ENCODE results near the gene CLDN20. TPM values are rescaled to one million over a fixed set of nuclear protein-coding genes. Genes with fewer than 3 reads are reported as not detected.

Gene CLDN20
- total RNA-seq, 1 donor from 2014 or later: not detected

GRCh38 chr6:155257796-155258195, 6.0 kb upstream of the CLDN20 start:
- Mint-ChIP-seq H3K36me3 (ENCODE audit: insufficient read depth) (peaks cover 23% of the 10 kb centered on the region), H3K9me3 (ENCODE audit: low read depth) (no peaks in the 10 kb centered on the region), H3K4me1 (ENCODE audit: low read depth) (peaks cover 3% of the 10 kb centered on the region), H3K27me3 (no peaks in the 10 kb centered on the region), H3K27ac (no peak overlapping the region), H3K4me3 (ENCODE audit: low read depth) (no peak overlapping the region)
- TF ChIP-seq CTCF (IDR thresholded peaks at IDR 0.05; ENCODE audit: unreplicated experiment): no peak
- no peak for DNase-seq (ENCODE audit: low spot score, unreplicated experiment)

DNA sequence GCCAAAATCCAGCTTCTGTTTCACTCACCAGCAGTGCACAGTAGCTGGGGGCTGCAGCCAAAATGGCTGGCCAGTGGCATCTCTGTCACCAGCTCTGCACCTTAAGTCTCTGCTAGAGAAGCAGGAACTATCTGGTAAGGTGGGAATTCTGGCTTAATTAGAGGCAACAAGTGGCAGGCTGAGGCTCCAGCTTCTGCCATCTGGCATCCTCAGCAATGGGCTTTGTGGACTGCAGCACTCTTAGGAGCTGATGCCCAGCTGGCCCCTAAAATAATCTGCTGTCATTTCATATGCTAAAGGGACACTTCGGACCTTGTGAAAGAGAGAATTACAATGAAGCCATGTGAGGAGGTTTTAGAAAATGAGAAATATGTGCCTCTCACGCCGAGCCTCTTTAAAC, 4.6 kb upstream of the CLDN20 start:
- H3K4me3 Mint-ChIP-seq (ENCODE audit: low read depth): no peak overlapping the region
- no peaks in the 10 kb centered on the region for H3K27me3 Mint-ChIP-seq
- H3K36me3 Mint-ChIP-seq (ENCODE audit: insufficient read depth): peaks cover 27% of the 10 kb centered on the region
- no peak for DNase-seq (ENCODE audit: low spot score, unreplicated experiment)
- H3K4me1 Mint-ChIP-seq (ENCODE audit: low read depth): no peaks in the 10 kb centered on the region
- no peak for TF ChIP-seq CTCF (IDR thresholded peaks at IDR 0.05; ENCODE audit: unreplicated experiment)
- no peaks in the 10 kb centered on the region for H3K9me3 Mint-ChIP-seq (ENCODE audit: low read depth)
- peak overlapping the region; percentile 57 for H3K27ac Mint-ChIP-seq

DNA sequence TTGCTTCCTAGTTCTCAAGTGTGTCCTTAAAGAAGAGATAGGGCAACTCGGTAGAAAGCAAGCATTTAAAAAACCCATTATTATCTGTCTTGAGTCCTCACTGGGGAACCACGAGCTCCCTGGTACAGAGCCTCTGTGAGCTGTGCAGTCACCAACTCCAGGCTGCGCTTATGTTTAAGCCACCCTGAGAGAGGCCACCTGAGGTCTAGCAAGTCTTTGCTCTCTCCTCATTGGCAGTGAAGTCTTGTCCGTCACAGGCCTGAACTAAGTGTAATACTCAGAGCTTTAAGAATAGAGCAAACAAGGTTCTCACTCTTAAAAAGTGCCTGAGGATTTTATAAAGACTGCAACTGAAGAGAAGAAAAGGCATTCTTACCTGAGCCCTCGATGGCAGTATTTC, 3.9 kb upstream of the CLDN20 start:
- Mint-ChIP-seq H3K36me3 (ENCODE audit: insufficient read depth) (peaks cover 26% of the 10 kb centered on the region), H3K27ac (no peak overlapping the region), H3K9me3 (ENCODE audit: low read depth) (no peaks in the 10 kb centered on the region), H3K4me1 (ENCODE audit: low read depth) (no peaks in the 10 kb centered on the region), H3K27me3 (no peaks in the 10 kb centered on the region), H3K4me3 (ENCODE audit: low read depth) (no peak overlapping the region)
- DNase-seq (ENCODE audit: low spot score, unreplicated experiment): no peak
- no peak for TF ChIP-seq CTCF (IDR thresholded peaks at IDR 0.05; ENCODE audit: unreplicated experiment)

- Mint-ChIP-seq H3K4me3 (ENCODE audit: low read depth) (no peak overlapping the region), H3K36me3 (ENCODE audit: insufficient read depth) (peaks cover 24% of the 10 kb centered on the region), H3K9me3 (ENCODE audit: low read depth) (no peaks in the 10 kb centered on the region), H3K27ac (no peak overlapping the region), H3K4me1 (ENCODE audit: low read depth) (no peaks in the 10 kb centered on the region), H3K27me3 (no peaks in the 10 kb centered on the region)
- TF ChIP-seq CTCF (IDR thresholded peaks at IDR 0.05; ENCODE audit: unreplicated experiment): no peak
- DNase-seq (ENCODE audit: low spot score, unreplicated experiment): no peak
Observed at GRCh38 chr6:155260686-155261085, 3.1 kb upstream of the CLDN20 start.

GRCh38 chr6:155261111-155261900, 2.5 kb upstream of the CLDN20 start:
- peaks cover 29% of the 10 kb centered on the region for H3K36me3 Mint-ChIP-seq (ENCODE audit: insufficient read depth)
- H3K27me3 Mint-ChIP-seq: no peaks in the 10 kb centered on the region
- TF ChIP-seq CTCF (IDR thresholded peaks at IDR 0.05; ENCODE audit: unreplicated experiment): peak; percentile 14
- no peaks in the 10 kb centered on the region for H3K9me3 Mint-ChIP-seq (ENCODE audit: low read depth)
- DNase-seq (ENCODE audit: low spot score, unreplicated experiment): no peak
- peak overlapping the region; percentile 29 for H3K27ac Mint-ChIP-seq
- no peak overlapping the region for H3K4me3 Mint-ChIP-seq (ENCODE audit: low read depth)
- H3K4me1 Mint-ChIP-seq (ENCODE audit: low read depth): no peaks in the 10 kb centered on the region
